CD4-positive, alpha-beta T cell treated with Interleukin-1 beta for 1 hour (primary cell): ENCODE data around the gene LEFTY1.
"Not testable (repeated sequence)": the region's sequence is repeated elsewhere in the genome, so short reads cannot be mapped to it uniquely, and the experiment has no call there.

Source experiments
- DNase-seq, 2 donors: peaks; one replicate each; pipeline ENCODE4 v3.0.0-alpha.2; 2020 to 2022

Gene LEFTY1

GRCh38 chr1:225888898-225889601, at the start of gene LEFTY1:
Gene LEFTY1, minus strand, starts transcription at chr1:225889146. Its CDS starts 80 bp downstream, at chr1:225889066.
- no peak for DNase-seq

- DNase-seq = no peak
These were observed 48.4 kb upstream of the LEFTY1 start for GRCh38 chr1:225937048-225937968.

GRCh38 chr1:225936523-225936922, 47.6 kb upstream of the LEFTY1 start:
- DNase-seq = no peak

- not testable (repeated sequence) for DNase-seq
These were observed 47.1 kb upstream of the LEFTY1 start for GRCh38 chr1:225936086-225936485.

- DNase-seq = no peak
These were observed 45.8 kb upstream of the LEFTY1 start for GRCh38 chr1:225934711-225935110.

GRCh38 chr1:225933072-225933471, 44.1 kb upstream of the LEFTY1 start:
- no peak for DNase-seq

- no peak for DNase-seq
These were observed 42.6 kb upstream of the LEFTY1 start for GRCh38 chr1:225931270-225932136.

- no peak for DNase-seq
These were observed 41.6 kb upstream of the LEFTY1 start for GRCh38 chr1:225930566-225930965.

GRCh38 chr1:225929462-225929861, 40.5 kb upstream of the LEFTY1 start:
- not testable (repeated sequence) for DNase-seq

GRCh38 chr1:225928186-225929175, 39.5 kb upstream of the LEFTY1 start:
- peak in 1 of 2 donors; percentile 35 for DNase-seq

GRCh38 chr1:225926551-225927113, 37.7 kb upstream of the LEFTY1 start:
- no peak for DNase-seq

- DNase-seq = peak; percentile 95 to 96
These were observed 35.0 kb upstream of the LEFTY1 start, which contains the start of gene PYCR2 for GRCh38 chr1:225923692-225924555. Gene PYCR2, minus strand, starts transcription at chr1:225924250. Its CDS starts 140 bp downstream, at chr1:225924110.

- DNase-seq = no peak
These were observed 34.4 kb upstream of the LEFTY1 start for GRCh38 chr1:225923381-225923691.

- DNase-seq = no peak
These were observed 33.1 kb upstream of the LEFTY1 start for GRCh38 chr1:225921734-225922709.

- no peak for DNase-seq
These were observed 31.0 kb upstream of the LEFTY1 start for GRCh38 chr1:225919906-225920305.

GRCh38 chr1:225918280-225918679, 29.3 kb upstream of the LEFTY1 start:
- no peak for DNase-seq

- DNase-seq = no peak
These were observed 28.6 kb upstream of the LEFTY1 start for GRCh38 chr1:225917536-225917935.

- DNase-seq = no peak
These were observed 28.2 kb upstream of the LEFTY1 start for GRCh38 chr1:225917101-225917500.

- DNase-seq = no peak
These were observed 26.6 kb upstream of the LEFTY1 start for GRCh38 chr1:225915538-225915991.
